Epithelial cell of prostate (primary cell): ENCODE measurements around the gene THBS1.

Experiments
- DNase-seq: peaks from one replicate; pipeline ENCODE4 v3.0.0-alpha.2; 2011; ENCODE audit warnings: low read depth, low spot score
- H3K27ac ChIP-seq: fragments of 450-650 bp; 2 replicates; pipeline ENCODE4 v1.5.1; 2017; ENCODE audit warnings: mild to moderate bottlenecking

The THBS1 gene

GRCh38 chr15:39598958-39599845, 18.3 kb downstream of the THBS1 start:
- H3K27ac ChIP-seq, result peak overlapping the region; percentile 95
- DNase-seq, result no peak

GRCh38 chr15:39599871-39600270, 19.0 kb downstream of the THBS1 start:
- DNase-seq, result no peak
- H3K27ac ChIP-seq, result peak overlapping the region; percentile 95

- no peak overlapping the region for H3K27ac ChIP-seq
- no peak for DNase-seq
These were observed 21.3 kb downstream of the THBS1 start for GRCh38 chr15:39602143-39602542.

- no peak for DNase-seq
These were observed 24.3 kb downstream of the THBS1 start for GRCh38 chr15:39605146-39605545.

GRCh38 chr15:39608185-39609139, 27.6 kb downstream of the THBS1 start:
- no peak for DNase-seq
- peak overlapping the region; percentile 44 for H3K27ac ChIP-seq

More at GRCh38 chr15:39605146-39605545, 24.3 kb downstream of the THBS1 start:
- H3K27ac ChIP-seq, result no peak overlapping the region

GRCh38 chr15:39609166-39609916, 28.5 kb downstream of the THBS1 start:
- DNase-seq, result no peak
- H3K27ac ChIP-seq, result peak overlapping the region; percentile 44

GRCh38 chr15:39610665-39611064, 29.8 kb downstream of the THBS1 start:
- DNase-seq, result no peak
- no peak overlapping the region for H3K27ac ChIP-seq

GRCh38 chr15:39613271-39613670, 32.4 kb downstream of the THBS1 start:
- DNase-seq, result no peak
- peak overlapping the region; percentile 35 for H3K27ac ChIP-seq

- H3K27ac ChIP-seq, result peak overlapping the region; percentile 35
- DNase-seq, result no peak
These were observed 33.0 kb downstream of the THBS1 start for GRCh38 chr15:39613861-39614260.

GRCh38 chr15:39616731-39617455, 36.0 kb downstream of the THBS1 start:
- DNase-seq, result no peak
- peak overlapping the region; percentile 95 for H3K27ac ChIP-seq

GRCh38 chr15:39618063-39618823, 37.4 kb downstream of the THBS1 start:
- H3K27ac ChIP-seq, result peak overlapping the region; percentile 95
- DNase-seq, result no peak

GRCh38 chr15:39621210-39621609, 40.3 kb downstream of the THBS1 start:
- no peak for DNase-seq
- peak overlapping the region; percentile 20 for H3K27ac ChIP-seq

- H3K27ac ChIP-seq, result no peak overlapping the region
- no peak for DNase-seq
These were observed 41.1 kb downstream of the THBS1 start for GRCh38 chr15:39621976-39622375.

- no peak for DNase-seq
- no peak overlapping the region for H3K27ac ChIP-seq
These were observed 42.0 kb downstream of the THBS1 start for GRCh38 chr15:39622660-39623516.

GRCh38 chr15:39623529-39623931, 42.7 kb downstream of the THBS1 start:
- H3K27ac ChIP-seq, result no peak overlapping the region
- DNase-seq, result no peak

GRCh38 chr15:39624806-39625205, 43.9 kb downstream of the THBS1 start:
- DNase-seq, result peak; percentile 57
- H3K27ac ChIP-seq, result peak overlapping the region; percentile 81

- peak overlapping the region; percentile 81 for H3K27ac ChIP-seq
- DNase-seq, result no peak
These were observed 44.6 kb downstream of the THBS1 start for GRCh38 chr15:39625451-39625850.

GRCh38 chr15:39625856-39626255, 45.0 kb downstream of the THBS1 start:
- no peak for DNase-seq
- peak overlapping the region; percentile 81 for H3K27ac ChIP-seq
